Neural progenitor cell (in vitro differentiated cells): ENCODE results near the gene LYRM4. TPM values are rescaled to one million over a fixed set of nuclear protein-coding genes. Genes with fewer than 3 reads are reported as not detected.

Source experiments
- DNase-seq: peaks from one replicate; pipeline ENCODE4 v3.0.0-alpha.2; 2016; ENCODE audit warnings: low spot score
- H2AFZ ChIP-seq: fragments of 200-600 bp; sonication (generic); replicated peaks from 2 replicates; pipeline ENCODE4 v1.6.1; 2016; ENCODE audit warnings: antibody characterized with exemption
- H3F3A ChIP-seq: fragments of 200-600 bp; sonication (generic); 2 replicates; pipeline ENCODE4 v1.6.1; 2016; ENCODE audit warnings: antibody characterized with exemption, low read depth
- H3K27ac ChIP-seq: fragments of 200-600 bp; sonication (generic); 2 replicates; pipeline ENCODE4 v1.5.1; 2016; ENCODE audit warnings: mild to moderate bottlenecking
- H3K27me3 ChIP-seq: fragments of 200-600 bp; sonication (generic); 2 replicates; pipeline ENCODE4 v1.6.1; 2016; ENCODE audit warnings: mild to moderate bottlenecking, moderate library complexity
- H3K36me3 ChIP-seq: fragments of 200-600 bp; sonication (generic); 2 replicates; pipeline ENCODE4 v1.5.1; 2016
- H3K4me1 ChIP-seq: fragments of 200-600 bp; sonication (generic); 2 replicates; pipeline ENCODE4 v1.6.1; 2016; ENCODE audit warnings: mixed run types
- H3K4me2 ChIP-seq: fragments of 200-600 bp; sonication (generic); 2 replicates; pipeline ENCODE4 v1.6.1; 2016
- H3K4me3 ChIP-seq: fragments of 200-600 bp; sonication (generic); 2 replicates; pipeline ENCODE4 v1.5.1; 2016
- H3K79me2 ChIP-seq: fragments of 200-600 bp; sonication (generic); 2 replicates; pipeline ENCODE4 v1.6.1; 2016; ENCODE audit warnings: low read depth
- H3K9ac ChIP-seq: fragments of 200-600 bp; sonication (generic); 2 replicates; pipeline ENCODE4 v1.6.1; 2016
- H3K9me3 ChIP-seq: fragments of 200-600 bp; sonication (generic); 2 replicates; pipeline ENCODE4 v1.5.1; 2016; ENCODE audit warnings: low read depth
- H4K20me1 ChIP-seq: fragments of 200-600 bp; sonication (generic); 2 replicates; pipeline ENCODE4 v1.6.1; 2016; ENCODE audit warnings: low read depth
- H3K27ac Mint-ChIP-seq: 3 replicates; pipeline ENCODE4 v1.8.0; 2021; ENCODE audit warnings: mixed read lengths
- H3K27me3 Mint-ChIP-seq: 2 replicates; pipeline ENCODE4 v1.8.0; 2022; ENCODE audit warnings: low read depth, mild to moderate bottlenecking, inconsistent platforms, moderate library complexity, mixed read lengths; ENCODE audit not compliant: insufficient read depth
- H3K36me3 Mint-ChIP-seq: 3 replicates; pipeline ENCODE4 v1.8.0; 2021; ENCODE audit warnings: mixed read lengths
- H3K4me1 Mint-ChIP-seq: 3 replicates; pipeline ENCODE4 v1.8.0; 2021; ENCODE audit warnings: mixed read lengths
- H3K4me3 Mint-ChIP-seq: 3 replicates; pipeline ENCODE4 v1.8.0; 2021; ENCODE audit warnings: mild to moderate bottlenecking, moderate library complexity, mixed read lengths
- H3K9me3 Mint-ChIP-seq: 3 replicates; pipeline ENCODE4 v1.8.0; 2020; ENCODE audit warnings: mixed read lengths
- EZH2 ChIP-seq: fragments of 200-600 bp; sonication (generic); IDR thresholded peaks from 2 replicates; pipeline ENCODE4 v1.6.1; 2017; ENCODE audit warnings: antibody characterized with exemption, mild to moderate bottlenecking, moderate library complexity
- EZH2phosphoT487 ChIP-seq: fragments of 200-600 bp; sonication (generic); IDR thresholded peaks from 2 replicates; pipeline ENCODE4 v1.6.1; 2017; ENCODE audit warnings: antibody characterized with exemption
- total RNA-seq: library from RNA; depleted of rRNA; stranded (reverse); fragments of >200 nt; gene quantifications from 2 replicates; pipeline ENCODE4 v1.2.3, GENCODE V29; 2015; ENCODE audit warnings: low replicate concordance
- TF ChIP-seq, protein P1 (sequence below): fragments of 200-600 bp; sonication (generic); IDR thresholded peaks from 2 replicates; pipeline ENCODE4 v1.5.1; 2017; ENCODE audit warnings: antibody characterized with exemption, mild to moderate bottlenecking

LYRM4 gene
- total RNA-seq, 1 donor from 2014 or later = 23.9 TPM

DNA sequence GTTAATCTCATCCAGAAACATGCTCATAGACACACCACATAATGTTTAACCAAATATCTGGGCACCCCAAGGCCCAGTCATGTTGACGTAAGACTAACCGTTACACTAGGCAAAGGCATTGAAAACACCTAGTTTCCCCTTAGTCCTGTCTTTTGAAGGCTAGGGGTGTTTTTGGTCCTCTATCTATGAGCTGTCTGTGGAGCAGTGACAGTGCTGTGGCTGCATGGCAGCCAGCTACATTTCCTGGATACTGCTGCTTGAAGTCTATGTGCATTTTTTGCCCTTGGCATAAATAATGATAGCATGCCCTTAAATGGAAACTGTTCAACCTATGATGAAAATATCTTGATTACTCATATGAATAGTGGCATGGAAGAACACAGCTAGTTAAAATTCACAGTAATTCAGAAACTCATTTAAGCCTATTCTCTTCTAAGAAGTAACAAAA, 19.2 kb upstream of the LYRM4 start:
- Mint-ChIP-seq H3K27ac (no peak overlapping the region), H3K36me3 (no peaks in the 10 kb centered on the region)

DNA sequence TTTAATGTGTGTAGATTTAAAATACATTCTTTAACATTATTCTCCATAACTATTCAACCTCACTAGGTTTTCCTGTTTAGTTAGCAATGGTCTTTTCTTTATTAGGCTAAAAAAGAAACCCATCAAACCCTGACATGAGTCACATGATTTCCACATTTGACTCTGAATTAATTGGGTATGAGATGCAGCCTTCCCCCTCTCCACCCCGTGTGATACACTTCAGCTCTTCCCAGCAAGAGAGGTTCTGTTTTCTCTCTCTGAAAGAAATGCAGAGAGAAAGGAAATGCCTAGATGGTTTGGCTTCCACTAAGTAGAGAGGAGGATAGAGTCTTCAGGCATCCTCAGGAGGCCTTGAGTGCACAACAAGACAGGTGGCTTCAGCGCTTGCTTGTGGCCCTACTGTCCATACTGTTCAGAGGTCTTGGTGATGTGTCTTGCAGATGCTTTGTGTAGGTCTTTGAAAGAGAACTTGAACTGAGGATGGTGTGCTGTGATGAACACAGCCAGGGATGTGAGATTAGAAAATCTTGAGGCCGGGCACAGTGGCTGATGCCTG, 17.9 kb upstream of the LYRM4 start:
- Histone ChIP-seq H3K4me2 (no peak overlapping the region), H3K27me3 (no peaks in the 10 kb centered on the region), H3F3A (peaks cover 8% of the 10 kb centered on the region), H3K9ac (no peak overlapping the region), H3K9me3 (no peaks in the 10 kb centered on the region), H4K20me1 (no peaks in the 10 kb centered on the region), H3K36me3 (no peaks in the 10 kb centered on the region), H3K4me3 (no peak overlapping the region), H3K4me1 (peaks cover 10% of the 10 kb centered on the region), H3K27ac (no peak overlapping the region), H3K79me2 (peaks cover 13% of the 10 kb centered on the region), H2AFZ (no peak overlapping the region)
- Mint-ChIP-seq H3K4me1 (peaks cover 10% of the 10 kb centered on the region), H3K4me3 (no peak overlapping the region), H3K27ac (peak overlapping the region; percentile 62), H3K36me3 (no peaks in the 10 kb centered on the region), H3K27me3 (peaks cover 2% of the 10 kb centered on the region), H3K9me3 (no peaks in the 10 kb centered on the region)
- TF ChIP-seq EZH2phosphoT487 (no peak), EZH2 (no peak)
- TF ChIP-seq, protein P1, sequence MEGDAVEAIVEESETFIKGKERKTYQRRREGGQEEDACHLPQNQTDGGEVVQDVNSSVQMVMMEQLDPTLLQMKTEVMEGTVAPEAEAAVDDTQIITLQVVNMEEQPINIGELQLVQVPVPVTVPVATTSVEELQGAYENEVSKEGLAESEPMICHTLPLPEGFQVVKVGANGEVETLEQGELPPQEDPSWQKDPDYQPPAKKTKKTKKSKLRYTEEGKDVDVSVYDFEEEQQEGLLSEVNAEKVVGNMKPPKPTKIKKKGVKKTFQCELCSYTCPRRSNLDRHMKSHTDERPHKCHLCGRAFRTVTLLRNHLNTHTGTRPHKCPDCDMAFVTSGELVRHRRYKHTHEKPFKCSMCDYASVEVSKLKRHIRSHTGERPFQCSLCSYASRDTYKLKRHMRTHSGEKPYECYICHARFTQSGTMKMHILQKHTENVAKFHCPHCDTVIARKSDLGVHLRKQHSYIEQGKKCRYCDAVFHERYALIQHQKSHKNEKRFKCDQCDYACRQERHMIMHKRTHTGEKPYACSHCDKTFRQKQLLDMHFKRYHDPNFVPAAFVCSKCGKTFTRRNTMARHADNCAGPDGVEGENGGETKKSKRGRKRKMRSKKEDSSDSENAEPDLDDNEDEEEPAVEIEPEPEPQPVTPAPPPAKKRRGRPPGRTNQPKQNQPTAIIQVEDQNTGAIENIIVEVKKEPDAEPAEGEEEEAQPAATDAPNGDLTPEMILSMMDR = no peak
- DNase-seq = no peak

More for the DNA sequence above, 19.2 kb upstream of the LYRM4 start:
- Histone ChIP-seq H3K9ac (no peak overlapping the region), H3K4me1 (peaks cover 10% of the 10 kb centered on the region), H4K20me1 (peaks cover 2% of the 10 kb centered on the region), H3K27me3 (no peaks in the 10 kb centered on the region), H2AFZ (no peak overlapping the region), H3F3A (peaks cover 8% of the 10 kb centered on the region), H3K79me2 (peaks cover 18% of the 10 kb centered on the region), H3K4me3 (no peak overlapping the region), H3K4me2 (no peak overlapping the region), H3K9me3 (no peaks in the 10 kb centered on the region), H3K27ac (no peak overlapping the region), H3K36me3 (no peaks in the 10 kb centered on the region)
- Mint-ChIP-seq H3K9me3 (no peaks in the 10 kb centered on the region), H3K27me3 (peaks cover 2% of the 10 kb centered on the region), H3K4me1 (peaks cover 10% of the 10 kb centered on the region), H3K4me3 (no peak overlapping the region)
- no peak for DNase-seq
- TF ChIP-seq EZH2 (no peak), EZH2phosphoT487 (no peak)
- TF ChIP-seq, protein P1 = no peak

- Histone ChIP-seq H3K36me3 (no peaks in the 10 kb centered on the region), H2AFZ (no peak overlapping the region), H3F3A (peaks cover 8% of the 10 kb centered on the region), H3K4me3 (no peak overlapping the region), H3K79me2 (peaks cover 13% of the 10 kb centered on the region), H3K27me3 (no peaks in the 10 kb centered on the region), H3K9me3 (no peaks in the 10 kb centered on the region), H3K4me1 (peaks cover 10% of the 10 kb centered on the region), H3K9ac (no peak overlapping the region), H3K4me2 (no peak overlapping the region), H4K20me1 (no peaks in the 10 kb centered on the region), H3K27ac (no peak overlapping the region)
- TF ChIP-seq EZH2phosphoT487 = no peak
- TF ChIP-seq, protein P1 = no peak
- TF ChIP-seq EZH2 = no peak
- no peak for DNase-seq
- Mint-ChIP-seq H3K27me3 (peaks cover 2% of the 10 kb centered on the region), H3K27ac (no peak overlapping the region), H3K9me3 (no peaks in the 10 kb centered on the region), H3K36me3 (no peaks in the 10 kb centered on the region), H3K4me3 (no peak overlapping the region), H3K4me1 (peaks cover 10% of the 10 kb centered on the region)
Measured at GRCh38 chr6:5278047-5278446, 17.3 kb upstream of the LYRM4 start.
